HG03354 (cell line): ENCODE data around the gene NPAT.
A peak's percentile ranks its signal among the peaks of the same experiment; 100 is the strongest.

Experiments
- ATAC-seq: cut with Tn5 transposase; IDR thresholded peaks from one replicate; pipeline ENCODE4 v1.9.1; 2021; ENCODE audit warnings: mild to moderate bottlenecking; ENCODE audit not compliant: unreplicated experiment, poor library complexity, severe bottlenecking

NPAT gene

GRCh38 chr11:108221371-108221770 is 1.1 kb downstream of the NPAT start:
- ATAC-seq = no peak

- no peak for ATAC-seq
These were observed 1.6 kb downstream of the NPAT start for GRCh38 chr11:108220721-108221336.

GRCh38 chr11:108218912-108219783 is 3.3 kb downstream of the NPAT start:
- ATAC-seq = no peak

- ATAC-seq = no peak
These were observed 4.0 kb downstream of the NPAT start for GRCh38 chr11:108218455-108218854.

GRCh38 chr11:108216988-108217387 is 5.5 kb downstream of the NPAT start:
- no peak for ATAC-seq

GRCh38 chr11:108213784-108214183 is 8.7 kb downstream of the NPAT start:
- ATAC-seq = no peak

GRCh38 chr11:108210441-108210840 is 12.0 kb downstream of the NPAT start:
- no peak for ATAC-seq

- ATAC-seq = no peak
These were observed 14.8 kb downstream of the NPAT start for GRCh38 chr11:108207683-108208060.

- no peak for ATAC-seq
These were observed 15.3 kb downstream of the NPAT start for GRCh38 chr11:108206969-108207682.

GRCh38 chr11:108206171-108206570 is 16.3 kb downstream of the NPAT start:
- ATAC-seq = no peak

- ATAC-seq = no peak
These were observed 17.4 kb downstream of the NPAT start for GRCh38 chr11:108204929-108205499.

GRCh38 chr11:108204376-108204775 is 18.1 kb downstream of the NPAT start:
- no peak for ATAC-seq

GRCh38 chr11:108203075-108203474 is 19.4 kb downstream of the NPAT start:
- no peak for ATAC-seq

GRCh38 chr11:108199446-108200321 is 22.8 kb downstream of the NPAT start:
- ATAC-seq = peak; percentile 69

GRCh38 chr11:108198833-108199232 is 23.6 kb downstream of the NPAT start:
- no peak for ATAC-seq

GRCh38 chr11:108197351-108197750 is 25.1 kb downstream of the NPAT start:
- ATAC-seq = peak; percentile 40

- ATAC-seq = peak; percentile 53
These were observed 25.5 kb downstream of the NPAT start for GRCh38 chr11:108196901-108197300.

- no peak for ATAC-seq
These were observed 28.7 kb downstream of the NPAT start for GRCh38 chr11:108193725-108194124.

GRCh38 chr11:108177570-108177969 is 44.9 kb downstream of the NPAT start:
- no peak for ATAC-seq
